Stimulated activated CD4-positive, alpha-beta T cell treated with anti-CD3 and anti-CD28 coated beads, Interleukin-15, amount 100 ng/mL, for 1 hour (primary cell): ENCODE data around the gene ZNF311.
"Not testable (repeated sequence)": the region's sequence is repeated elsewhere in the genome, so short reads cannot be mapped to it uniquely, and the experiment has no call there.

Experiments
- DNase-seq, 2 donors: peaks; one replicate each; pipeline ENCODE4 v3.0.0-alpha.2; 2020; ENCODE audit warnings: low read depth in 1 of 2, low spot score in 1 of 2

ZNF311 gene

DNA sequence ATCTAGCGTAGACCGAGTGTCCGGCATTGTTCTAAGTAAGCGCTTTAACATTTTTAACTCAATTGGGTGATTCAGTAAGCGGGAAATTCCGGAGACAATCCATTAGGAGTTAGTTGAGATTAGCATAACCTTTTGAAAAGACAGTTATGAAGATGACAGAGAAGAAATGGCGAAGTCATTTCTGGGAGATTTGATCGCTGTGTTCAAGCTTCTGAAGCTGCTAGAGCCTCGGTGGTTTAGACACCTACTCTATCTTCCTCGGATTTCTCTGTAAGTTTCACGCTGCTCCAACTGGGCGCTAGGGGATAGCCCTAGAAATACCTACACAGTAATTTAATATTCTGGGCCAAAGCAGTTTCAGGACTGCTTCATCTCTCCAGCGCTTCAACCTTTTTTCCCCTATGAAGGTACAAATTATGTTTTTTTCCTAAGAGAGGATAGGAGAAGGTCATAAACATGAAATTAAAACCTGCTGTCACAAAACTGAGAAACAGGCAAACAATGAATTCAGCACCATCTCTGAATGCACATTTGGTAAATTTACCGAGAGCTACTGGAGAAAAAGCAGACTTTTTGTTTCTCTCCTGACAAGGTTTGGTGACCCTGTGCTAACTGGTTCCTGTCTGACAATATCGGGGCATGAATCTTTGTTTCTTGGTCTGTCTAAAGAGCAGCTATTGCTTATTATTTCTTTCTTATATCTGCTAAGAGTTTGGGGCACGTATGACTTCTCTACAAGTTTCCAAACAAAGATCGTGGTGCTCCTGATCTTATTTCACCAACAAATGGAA is 22.4 kb downstream of the ZNF311 start:
- DNase-seq, result no peak

- peak; percentile 58 to 66 for DNase-seq
These were observed 23.2 kb downstream of the ZNF311 start for GRCh38 chr6:28981833-28982475.

DNA sequence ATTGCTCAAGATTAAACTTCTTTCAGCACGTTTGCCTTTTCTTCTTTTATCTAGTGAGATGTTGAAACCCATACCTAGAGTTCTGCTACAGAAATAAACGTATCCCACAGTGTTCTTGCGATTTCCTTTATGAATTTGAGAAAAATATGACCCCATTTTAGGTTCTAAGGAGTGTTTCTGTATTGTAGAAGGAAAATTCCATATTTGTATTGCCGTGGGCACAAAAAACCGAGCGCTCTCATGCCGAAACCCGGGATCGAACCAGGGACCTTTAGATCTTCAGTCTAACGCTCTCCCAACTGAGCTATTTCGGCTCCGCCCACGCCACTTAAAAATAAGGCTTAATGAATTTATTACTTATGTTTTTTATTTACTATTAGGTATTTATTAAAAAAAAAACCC is 23.7 kb downstream of the ZNF311 start:
- DNase-seq, result peak; percentile 52 to 64

DNA sequence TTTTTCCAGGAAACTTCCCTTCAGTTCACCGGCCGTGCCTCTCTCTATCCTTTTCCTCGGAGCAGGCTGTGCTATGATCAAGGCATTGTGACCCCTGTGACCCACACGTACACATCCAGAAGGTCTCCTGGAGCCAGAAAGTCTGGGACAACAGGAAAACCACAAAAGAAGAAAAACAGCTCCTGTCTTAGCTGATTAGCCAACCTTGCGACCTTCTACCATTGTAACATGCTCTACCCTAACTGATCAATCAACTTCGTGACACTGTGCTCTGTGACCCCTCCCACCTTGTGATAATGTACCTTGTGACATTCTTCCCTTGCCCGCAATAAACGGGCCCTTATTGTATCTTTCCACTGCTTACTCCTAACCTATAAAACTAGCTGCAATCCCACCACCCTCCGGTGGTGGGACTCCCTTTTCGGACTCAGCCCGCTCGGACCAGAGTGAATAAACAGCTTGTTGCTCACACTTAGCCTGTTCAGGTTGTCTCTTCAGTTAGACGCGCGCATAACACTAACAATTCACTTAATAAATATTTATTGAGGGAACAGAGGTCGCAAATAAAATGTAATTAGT is 24.2 kb downstream of the ZNF311 start:
- DNase-seq, result no peak

DNA sequence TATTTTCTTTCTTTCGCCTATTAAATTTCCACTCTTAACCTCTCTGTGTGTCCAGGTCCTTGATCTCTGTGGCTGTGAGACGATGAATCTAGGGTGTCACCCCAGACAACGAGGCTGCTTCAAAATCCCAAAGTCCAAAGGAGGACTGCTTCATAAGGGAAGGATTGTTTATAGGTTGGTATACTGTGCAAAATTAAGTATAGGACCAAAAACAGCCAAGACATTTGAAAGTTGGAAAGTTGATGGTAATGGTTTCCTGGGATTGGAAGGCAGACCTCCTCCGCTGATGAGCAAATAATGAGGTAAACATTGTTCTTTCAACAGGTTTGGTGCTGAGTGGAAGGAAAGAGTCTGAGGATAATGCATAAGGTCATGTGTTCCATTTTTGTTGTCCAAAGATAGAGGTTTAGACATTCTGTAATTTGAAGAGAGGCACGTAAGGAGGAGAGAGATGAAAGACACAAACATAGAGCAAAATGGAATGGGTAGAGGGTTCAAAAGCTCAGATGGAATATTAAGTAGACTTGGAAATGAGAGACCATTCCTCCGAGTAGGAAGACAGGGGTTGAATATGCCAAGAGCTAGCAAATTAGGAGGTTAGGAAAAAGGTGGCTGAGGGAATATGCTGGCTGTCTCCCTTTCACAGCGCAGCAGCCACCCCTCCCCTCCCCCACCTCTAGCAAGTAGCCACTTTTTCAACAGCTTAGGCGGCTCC is 24.8 kb downstream of the ZNF311 start:
- no peak for DNase-seq

- DNase-seq, result no peak
These were observed 25.4 kb downstream of the ZNF311 start for GRCh38 chr6:28979679-28980078.

GRCh38 chr6:28978959-28979561 is 26.1 kb downstream of the ZNF311 start:
- no peak for DNase-seq

DNA sequence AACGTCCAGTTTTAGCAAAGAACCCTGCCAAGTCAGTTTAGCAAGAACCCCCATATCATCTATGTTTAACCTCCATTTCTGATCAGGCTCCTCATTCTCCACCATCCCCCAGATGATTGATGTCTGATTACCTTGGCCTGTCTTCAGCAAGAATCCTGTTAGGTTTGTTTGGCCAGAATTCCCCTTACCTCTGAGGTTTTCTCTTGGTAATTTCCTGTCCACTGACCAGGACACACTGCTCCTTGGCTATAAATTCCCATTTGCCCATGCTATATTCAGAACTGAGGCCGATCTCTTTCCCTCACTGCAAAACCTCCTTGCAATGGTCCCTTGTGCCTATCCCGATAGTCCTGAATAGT is 27.0 kb downstream of the ZNF311 start:
- no peak for DNase-seq

DNA sequence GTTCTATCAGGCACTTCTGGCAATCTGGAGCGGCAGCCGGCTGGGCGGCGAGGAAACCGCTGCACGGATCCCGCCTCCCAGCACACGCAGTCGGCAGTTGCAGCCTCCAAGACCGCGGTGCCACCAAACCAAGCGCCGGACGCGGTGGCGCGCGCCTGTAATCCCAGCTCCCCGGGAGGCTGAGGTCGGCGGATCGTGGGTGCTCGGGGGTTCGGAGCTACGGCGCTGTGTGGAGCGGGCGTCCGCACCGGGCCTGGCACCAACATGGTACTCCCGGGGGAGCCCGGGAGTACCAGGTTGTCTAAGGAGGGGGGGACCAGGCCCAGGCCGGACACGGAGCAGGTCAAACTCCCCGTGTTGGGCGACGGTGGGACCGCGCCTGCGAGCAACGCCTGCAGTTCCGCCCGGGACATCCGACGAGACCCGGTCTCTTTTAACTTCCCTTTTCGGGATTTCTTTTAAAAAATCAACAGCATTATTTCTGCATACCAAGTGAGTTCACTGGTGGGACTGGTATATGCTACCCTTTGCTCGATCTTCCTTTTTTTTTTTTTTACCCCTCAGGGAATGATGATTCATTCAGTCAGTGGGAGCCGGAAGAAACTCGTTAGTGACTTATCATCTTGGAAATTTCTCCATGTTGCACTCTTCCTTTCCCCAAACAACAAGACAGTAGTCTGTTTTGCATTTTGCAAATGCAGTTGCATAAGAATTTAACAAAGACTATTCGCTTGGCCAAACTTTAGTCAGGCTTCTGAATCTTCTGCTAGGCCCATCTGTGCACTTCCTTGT is 27.6 kb downstream of the ZNF311 start:
- DNase-seq, result no peak

- no peak for DNase-seq
These were observed 28.4 kb downstream of the ZNF311 start for GRCh38 chr6:28976677-28977076.

DNA sequence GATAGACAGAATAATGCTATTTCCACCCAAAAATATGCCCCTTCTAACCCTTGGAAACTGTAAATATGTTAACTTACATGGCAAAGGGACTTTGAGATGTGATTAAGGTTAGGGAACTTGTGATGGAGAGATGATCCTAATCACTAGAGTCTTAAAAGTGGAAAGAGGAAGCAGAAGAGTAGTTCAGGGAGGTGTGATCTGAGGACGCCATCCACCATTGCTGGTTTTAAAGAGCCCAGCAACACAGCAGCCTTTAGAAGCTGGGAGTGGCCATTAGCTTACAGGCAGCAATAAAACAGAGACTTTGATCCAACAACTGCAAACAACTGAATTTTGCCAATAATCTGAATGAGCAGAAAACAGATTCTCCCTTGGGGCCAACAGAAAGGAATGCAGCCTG is 30.6 kb downstream of the ZNF311 start:
- no peak for DNase-seq

GRCh38 chr6:28970056-28970455 is 35.1 kb downstream of the ZNF311 start:
- not testable (repeated sequence) for DNase-seq

DNA sequence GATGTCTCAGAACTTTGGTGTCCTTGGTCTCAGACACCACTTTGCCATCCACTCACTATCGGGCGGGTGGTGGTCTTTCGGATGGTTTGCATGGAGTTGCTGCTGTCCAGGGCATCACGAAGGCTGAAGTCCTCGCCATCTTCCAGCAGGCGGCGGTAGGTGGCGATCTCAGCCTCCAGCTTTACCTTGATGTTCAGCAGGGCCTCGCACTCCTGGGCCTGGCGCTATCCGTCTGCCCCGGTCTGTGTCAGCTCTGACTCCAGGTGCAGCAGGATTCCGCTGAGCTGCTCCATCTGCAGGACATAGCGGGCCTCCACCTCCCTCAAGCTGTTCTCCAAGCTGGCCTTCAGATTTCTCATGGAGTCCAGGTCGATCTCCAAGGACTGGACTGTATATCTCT is 36.0 kb downstream of the ZNF311 start:
- DNase-seq, result no peak

DNA sequence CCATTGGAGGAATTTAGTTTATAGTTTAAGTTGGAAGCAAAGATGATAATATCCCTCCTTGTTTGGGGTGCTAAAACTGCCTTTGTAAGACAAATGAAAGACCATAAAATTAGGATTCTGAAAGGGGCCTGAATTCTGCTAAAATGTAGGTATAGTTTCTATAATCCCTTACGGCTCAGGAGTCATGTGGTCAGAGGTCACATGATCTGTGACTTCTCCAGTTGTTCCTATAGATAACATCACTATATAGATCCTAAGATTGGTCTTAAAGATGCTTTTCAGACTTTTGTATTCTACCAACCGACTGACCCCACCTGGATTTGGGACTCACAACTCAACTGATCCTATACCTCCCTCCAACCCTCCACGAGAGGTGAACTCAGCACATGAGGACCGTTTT is 36.6 kb downstream of the ZNF311 start:
- DNase-seq, result no peak

DNA sequence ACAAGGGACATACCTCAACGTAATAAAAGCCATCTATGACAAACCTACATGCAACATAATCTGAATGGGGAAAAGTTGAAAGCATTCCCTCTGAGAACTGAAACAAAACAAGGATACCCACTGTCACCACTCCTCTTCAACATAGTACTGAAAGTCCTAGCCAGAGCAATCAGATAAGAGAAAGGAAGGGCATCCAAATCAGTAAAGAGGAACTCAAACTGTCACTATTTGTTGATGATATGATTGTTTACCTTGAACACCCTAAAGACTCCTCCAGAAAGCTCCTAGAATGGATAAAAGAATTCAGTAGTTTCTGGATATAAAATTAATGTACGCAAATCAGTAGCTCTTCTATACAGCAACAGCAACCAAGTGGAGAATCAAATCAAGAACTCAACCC is 39.4 kb downstream of the ZNF311 start:
- DNase-seq, result no peak

DNA sequence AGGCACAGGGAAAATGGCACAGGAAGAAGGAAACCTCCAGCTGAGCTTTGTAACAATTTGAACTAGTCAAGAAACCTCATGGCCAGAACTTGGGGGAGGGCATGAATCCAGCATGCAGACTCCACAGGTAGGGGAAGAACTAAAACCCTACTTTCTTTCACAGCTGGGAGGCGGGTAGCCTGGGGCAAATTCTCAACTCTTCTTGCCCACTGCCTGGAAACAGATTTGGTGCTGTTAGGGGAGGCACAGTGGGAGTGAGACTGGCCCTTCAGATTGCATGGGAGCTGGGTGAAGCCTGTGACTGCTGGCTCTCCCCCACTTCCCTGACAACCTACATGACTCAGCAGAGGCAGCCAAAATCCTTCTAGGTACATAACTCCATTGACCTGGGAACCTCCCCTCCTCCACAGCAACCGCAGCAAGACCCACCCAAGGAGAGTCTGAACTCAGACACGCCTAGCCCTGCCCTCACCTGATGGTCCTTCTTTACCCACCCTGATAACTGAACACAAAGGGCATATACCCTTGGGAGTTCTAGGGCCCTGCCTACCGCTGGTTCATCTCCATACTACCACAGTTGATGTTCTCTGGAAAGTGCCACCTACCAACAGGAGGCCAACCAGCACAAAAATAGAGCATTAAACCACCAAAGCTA is 44.1 kb downstream of the ZNF311 start:
- no peak for DNase-seq

DNA sequence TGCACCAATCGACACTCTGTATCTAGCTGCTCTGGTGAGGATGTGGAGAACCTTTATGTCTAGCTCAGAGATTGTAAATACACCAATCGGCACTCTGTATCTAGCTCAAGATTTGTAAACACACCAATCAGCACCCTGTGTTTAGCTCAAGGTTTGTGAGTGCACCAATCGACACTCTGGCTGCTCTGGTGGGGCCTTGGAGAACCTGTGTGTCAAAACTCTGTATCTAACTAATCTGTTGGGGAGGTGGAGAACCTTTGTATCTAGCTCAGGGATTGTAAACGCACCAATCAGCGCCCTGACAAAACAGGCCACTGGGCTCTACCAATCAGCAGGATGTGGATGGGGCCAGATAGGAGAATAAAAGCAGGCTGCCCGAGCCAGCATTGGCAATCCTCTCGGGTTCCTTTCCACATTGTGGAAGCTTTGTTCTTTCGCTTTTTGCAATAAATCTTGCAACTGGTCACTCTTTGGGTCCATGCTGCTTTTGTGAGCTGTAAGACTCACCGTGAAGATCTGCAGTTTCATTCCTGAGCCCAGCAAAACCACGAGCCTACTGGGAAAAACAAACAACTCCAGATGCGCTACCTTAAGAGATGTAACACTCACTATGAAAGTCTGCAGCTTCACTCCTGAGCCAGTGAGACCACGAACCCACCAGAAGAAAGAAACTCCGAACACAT is 46.4 kb downstream of the ZNF311 start:
- not testable (repeated sequence) for DNase-seq

- not testable (repeated sequence) for DNase-seq
These were observed 47.3 kb downstream of the ZNF311 start for GRCh38 chr6:28957795-28958314.

GRCh38 chr6:28956331-28956730 is 48.8 kb downstream of the ZNF311 start:
- no peak for DNase-seq
